DMS153 treated with DMSO at 0.1 percent for 48 hours (cell line): ENCODE data around the gene AHNAK2.
"Not testable (repeated sequence)": the region's sequence is repeated elsewhere in the genome, so short reads cannot be mapped to it uniquely, and the experiment has no call there.

Experiments used
- DNase-seq: peaks from one replicate; lab custom pipeline; 2025; ENCODE audit not compliant: unreplicated experiment; lab: John Stamatoyannopoulos, UW

AHNAK2 gene

DNA sequence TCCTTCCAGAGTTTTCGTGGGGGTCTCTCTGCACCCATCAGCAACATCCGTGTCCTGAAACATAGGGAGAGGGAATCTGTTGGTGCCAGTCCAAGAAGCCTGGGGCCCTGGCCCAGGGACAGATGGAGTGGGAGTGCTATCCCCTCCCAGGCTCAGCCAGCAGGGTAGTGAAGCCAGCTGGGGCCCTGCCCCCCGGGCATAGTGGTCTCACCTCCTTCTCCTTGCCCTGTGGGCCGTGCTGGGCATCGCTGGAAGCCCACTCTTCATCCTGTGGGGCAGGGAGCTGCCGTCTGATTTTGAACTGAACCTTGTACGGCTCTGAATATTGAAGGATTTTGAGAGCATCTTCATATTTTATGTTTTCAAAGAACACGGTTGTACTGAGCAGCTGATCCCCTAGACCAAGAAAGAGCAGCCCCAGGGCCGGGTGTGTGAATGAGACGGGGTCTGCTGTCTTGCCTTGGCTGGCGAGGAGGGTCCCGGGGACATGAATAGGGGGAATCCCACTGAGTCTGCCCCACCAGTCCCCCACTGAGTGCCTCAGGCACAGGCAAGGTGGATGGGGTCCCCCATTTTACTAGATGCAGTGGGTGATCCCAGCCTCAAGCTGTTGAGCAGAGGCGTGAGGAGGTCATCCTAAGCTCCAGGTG is 23.3 kb downstream of the AHNAK2 start:
- DNase-seq = no peak

DNA sequence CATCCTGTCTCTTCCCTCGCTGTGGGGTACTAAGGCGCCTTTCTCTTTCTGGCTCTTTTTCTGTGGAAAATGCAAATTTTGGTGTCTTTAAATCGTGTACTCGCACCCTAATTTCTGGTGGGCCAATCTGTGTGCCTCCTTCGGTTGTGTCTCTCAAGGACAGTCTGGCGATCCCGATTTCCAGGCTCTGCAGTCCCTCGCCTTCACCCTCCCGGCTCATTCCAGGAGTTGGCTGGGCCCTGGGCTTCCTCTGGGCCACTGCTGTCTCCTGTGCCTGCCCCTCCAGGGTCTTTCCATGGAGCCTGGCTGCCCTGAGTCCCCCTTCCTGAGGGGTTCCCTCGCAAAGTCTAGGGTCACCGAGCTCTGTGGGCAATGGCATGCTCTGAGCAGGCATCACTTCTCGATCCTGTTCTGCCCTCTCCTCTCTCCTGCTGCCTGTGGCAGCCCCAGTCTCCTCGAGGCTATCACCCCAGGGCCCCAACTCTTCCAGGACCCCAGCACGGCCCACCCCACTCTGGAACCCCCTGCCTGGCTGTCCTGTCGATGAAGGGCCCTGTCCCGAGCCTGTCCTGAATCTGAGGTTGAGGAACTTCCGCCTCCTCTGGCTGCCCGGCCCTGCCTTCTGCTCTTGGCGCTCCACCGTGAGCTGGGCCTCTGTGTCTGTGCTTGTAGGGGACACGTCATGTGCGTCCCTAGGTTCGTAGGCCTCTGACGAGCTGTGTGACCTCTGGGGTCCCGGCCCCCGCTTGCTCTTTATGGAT is 24.1 kb downstream of the AHNAK2 start:
- no peak for DNase-seq

- DNase-seq = no peak
Measured at GRCh38 chr14:104953097-104953496, 25.1 kb downstream of the AHNAK2 start.

- DNase-seq = not testable (repeated sequence)
Measured at GRCh38 chr14:104951863-104952657, 26.1 kb downstream of the AHNAK2 start.

DNA sequence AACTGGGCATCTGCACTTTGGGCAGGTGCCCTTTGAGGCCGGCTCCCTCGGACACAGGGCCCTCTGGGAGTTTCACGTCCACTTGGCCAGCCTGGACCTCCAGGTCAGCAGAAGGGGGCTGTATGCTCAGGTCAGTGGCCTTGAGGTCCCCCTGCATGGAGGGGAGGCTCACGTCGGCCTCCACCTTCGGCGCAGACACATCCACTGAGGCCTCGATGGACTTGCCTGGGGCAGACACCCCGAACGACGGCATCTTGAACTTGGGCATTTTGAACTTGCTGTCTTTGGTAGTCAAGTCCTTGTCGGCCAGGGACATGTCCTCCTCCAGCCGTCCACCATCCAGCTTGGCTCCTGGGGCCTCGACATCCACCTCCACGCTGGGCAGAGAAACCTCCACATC is 27.5 kb downstream of the AHNAK2 start:
- DNase-seq = not testable (repeated sequence)

GRCh38 chr14:104950021-104950420 is 28.2 kb downstream of the AHNAK2 start:
- no peak for DNase-seq

DNA sequence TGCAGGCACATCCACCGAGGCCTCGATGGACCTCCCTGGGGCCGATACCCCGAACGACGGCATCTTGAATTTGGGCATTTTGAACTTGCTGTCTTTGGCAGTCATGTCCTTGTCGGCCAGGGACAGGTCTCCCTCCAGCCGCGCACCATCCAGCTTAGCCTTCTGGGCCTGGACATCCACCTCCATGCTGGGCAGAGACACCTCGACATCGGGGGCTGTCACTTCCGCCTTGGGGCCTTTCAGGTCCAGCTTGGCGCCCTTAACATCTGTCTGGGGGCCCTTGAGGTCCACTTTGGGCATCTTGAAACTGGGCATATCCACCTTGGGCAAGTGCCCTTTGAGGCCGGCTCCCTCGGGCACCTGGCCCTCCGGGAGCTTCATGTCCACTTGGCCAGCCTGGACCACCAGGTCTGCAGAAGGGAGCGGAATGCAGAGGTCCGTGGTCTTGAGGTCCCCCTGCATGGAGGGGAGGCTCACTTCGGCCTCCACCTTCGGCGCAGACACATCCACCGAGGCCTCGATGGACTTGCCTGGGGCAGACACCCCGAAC is 28.7 kb downstream of the AHNAK2 start:
- not testable (repeated sequence) for DNase-seq

DNA sequence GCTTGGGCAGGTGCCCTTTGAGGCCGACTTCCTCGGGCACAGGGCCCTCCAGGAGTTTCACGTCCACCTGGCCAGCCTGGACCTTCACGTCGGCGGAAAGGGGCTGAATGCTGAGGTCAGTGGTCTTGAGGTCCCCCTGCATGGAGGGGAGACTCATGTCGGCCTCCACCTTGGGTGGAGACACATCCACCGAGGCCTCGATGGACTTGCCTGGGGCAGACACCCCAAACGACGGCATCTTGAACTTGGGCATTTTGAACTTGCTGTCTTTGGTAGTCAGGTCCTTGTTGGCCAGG is 29.5 kb downstream of the AHNAK2 start:
- no peak for DNase-seq

DNA sequence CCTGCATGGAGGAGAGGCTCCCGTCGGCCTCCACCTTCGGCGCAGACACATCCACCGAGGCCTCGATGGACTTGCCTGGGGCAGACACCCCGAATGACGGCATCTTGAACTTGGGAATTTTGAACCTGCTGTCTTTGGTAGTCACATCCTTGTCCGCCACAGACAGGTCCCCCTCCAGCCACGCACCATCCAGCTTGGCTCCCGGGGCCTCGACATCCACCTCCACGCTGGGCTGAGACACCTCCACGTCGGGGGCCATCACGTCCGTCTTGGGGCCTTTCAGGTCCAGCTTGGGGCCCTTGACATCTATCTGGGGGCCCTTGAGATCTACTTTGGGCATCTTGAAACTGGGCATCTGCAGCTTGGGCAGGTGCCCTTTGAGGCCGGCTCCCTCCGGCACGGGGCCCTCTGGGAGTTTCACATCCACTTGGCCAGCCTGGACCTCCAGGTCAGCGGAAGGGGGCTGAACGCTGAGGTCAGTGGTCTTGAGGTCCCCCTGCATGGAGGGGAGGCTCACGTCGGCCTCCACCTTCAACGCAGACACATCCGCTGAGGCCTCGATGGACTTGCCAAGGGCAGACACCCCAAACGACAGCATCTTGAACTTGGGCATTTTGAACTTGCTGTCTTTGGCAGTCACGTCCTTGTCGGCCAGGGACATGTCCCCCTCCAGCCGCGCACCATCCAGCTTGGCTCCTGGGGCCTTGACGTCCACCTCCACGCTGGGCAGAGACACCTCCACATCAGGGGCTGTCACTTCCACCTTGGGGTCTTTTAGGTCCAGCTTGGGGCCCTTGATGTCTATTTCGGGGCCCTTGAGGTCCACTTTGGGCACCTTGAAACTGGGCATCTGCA is 30.1 kb downstream of the AHNAK2 start:
- not testable (repeated sequence) for DNase-seq

- DNase-seq = not testable (repeated sequence)
Measured at GRCh38 chr14:104947201-104947600, 31.0 kb downstream of the AHNAK2 start.

GRCh38 chr14:104945986-104946965 is 31.9 kb downstream of the AHNAK2 start:
- DNase-seq = not testable (repeated sequence)

GRCh38 chr14:104945266-104945665 is 32.9 kb downstream of the AHNAK2 start:
- DNase-seq = not testable (repeated sequence)

DNA sequence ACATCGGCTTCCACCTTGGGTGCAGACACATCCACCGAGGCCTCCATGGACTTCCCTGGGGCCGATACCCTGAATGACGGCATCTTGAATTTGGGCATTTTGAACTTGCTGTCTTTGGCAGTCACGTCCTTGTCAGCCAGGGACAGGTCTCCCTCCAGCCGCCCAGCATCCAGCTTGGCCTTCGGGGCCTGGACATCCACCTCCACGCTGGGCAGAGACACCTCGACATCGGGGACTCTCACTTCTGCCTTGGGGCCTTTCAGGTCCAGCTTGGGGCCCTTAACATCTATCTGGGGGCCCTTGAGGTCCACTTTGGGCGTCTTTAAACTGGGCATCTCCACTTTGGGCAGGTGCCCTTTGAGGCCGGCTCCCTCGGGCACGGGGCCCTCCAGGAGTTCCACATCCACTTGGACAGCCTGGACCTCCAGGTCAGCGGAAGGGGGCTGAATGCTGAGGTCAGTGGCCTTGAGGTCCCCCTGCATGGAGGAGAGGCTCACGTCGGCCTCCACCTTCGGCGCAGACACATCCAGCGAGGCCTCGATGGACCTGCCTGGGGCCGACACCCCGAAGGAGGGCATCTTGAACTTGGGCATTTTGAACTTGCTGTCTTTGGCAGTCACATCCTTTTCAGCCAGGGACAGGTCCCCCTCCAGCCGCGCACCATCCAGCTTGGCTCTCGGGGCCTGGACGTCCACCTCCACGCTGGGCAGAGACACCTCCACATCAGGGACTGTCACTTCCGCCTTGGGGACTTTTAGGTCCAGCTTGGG is 33.6 kb downstream of the AHNAK2 start:
- not testable (repeated sequence) for DNase-seq

DNA sequence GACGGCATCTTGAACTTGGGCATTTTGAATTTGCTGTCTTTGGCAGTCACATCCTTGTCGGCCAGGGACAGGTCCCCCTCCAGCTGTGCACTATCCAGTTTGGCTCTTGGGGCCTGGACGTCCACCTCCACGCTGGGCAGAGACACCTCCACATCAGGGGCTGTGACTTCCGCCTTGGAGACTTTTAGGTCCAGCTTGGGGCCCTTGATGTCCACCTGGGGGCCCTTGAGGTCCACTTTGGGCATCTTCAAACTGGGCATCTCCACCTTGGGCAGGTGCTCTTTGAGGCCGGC is 34.2 kb downstream of the AHNAK2 start:
- not testable (repeated sequence) for DNase-seq

- not testable (repeated sequence) for DNase-seq
Measured at GRCh38 chr14:104943216-104944015, 34.8 kb downstream of the AHNAK2 start.

DNA sequence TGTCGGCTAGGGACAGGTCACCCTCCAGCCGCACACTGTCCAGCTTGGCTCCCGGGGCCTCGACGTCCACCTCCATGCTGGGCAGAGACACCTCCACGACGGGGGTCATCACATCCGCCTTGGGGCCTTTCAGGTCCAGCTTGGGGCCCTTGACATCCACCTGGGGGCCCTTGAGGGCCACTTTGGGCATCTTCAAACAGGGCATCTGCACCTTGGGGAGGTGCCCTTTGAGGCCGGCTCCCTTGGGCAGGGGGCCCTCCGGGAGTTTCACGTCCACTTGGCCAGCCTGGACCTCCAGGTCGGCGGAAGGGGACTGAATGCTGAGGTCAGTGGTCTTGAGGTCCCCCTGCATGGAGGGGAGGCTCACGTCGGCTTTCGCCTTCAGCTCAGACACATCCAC is 35.6 kb downstream of the AHNAK2 start:
- DNase-seq = no peak

DNA sequence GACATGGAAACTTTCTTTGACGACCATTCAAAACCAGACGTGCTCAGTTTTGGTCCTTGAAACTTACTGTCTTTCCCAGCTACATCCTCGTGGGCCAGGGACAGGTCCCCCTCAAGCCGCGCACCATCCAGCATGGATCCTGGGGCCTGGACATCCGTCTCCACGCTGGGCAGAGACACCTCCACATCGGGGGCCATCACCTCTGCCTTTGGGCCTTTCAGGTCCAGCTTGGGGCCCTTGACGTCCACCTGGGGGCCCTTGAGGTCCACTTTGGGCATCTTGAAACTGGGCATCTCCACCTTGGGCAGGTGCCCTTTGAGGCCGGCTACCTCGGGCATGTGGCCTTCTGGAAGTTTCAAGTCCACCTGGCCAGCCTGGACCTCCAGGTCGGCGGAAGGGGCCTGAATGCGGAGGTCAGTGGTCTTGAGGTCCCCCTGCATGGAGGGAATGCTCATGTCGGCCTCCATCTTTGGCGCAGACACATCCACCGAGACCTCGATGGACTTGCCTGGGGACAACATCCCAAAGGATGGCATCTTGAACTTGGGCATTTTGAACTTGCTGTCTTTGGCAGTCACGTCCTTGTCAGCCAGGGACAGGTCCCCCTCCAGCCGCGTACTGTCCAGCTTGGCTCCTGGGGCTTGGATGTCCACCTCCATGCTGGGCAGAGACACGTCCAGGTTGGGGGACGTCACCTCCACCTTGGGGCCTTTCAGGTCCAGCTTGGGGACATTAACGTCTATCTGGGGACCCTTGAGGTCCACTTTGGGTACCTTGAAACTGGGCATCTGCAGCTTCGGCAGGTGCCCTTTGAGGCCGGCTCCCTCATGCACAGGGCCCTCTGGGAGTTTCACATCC is 36.4 kb downstream of the AHNAK2 start:
- no peak for DNase-seq
